Adrenal gland (tissue), 5 donors: ENCODE data around the gene SLC14A1.

Source experiments
- CTCF ChIP-seq, 6 experiments: fragments of 450-650 bp in 4 of 6; fragments of 200-600 bp in 2 of 6; sonication (generic) in 1 of 6; IDR thresholded peaks; 1 replicate in 5 of 6; 2 replicates in 1 of 6; pipeline versions ENCODE4 v1.5.1 to v1.8.0; 2016 to 2021; ENCODE audit warnings: antibody characterized with exemption in 6 of 6, mild to moderate bottlenecking in 2 of 6, moderate library complexity in 1 of 6
- POLR2A ChIP-seq, 2 donors: fragments of 450-650 bp; IDR thresholded peaks; one replicate each; pipeline ENCODE4 v1.6.1; 2017; ENCODE audit warnings: antibody characterized with exemption in 2 of 2, mild to moderate bottlenecking in 2 of 2, moderate library complexity in 1 of 2
- donor health status: DM: no; HTN: no; CAD: no.

DNA sequence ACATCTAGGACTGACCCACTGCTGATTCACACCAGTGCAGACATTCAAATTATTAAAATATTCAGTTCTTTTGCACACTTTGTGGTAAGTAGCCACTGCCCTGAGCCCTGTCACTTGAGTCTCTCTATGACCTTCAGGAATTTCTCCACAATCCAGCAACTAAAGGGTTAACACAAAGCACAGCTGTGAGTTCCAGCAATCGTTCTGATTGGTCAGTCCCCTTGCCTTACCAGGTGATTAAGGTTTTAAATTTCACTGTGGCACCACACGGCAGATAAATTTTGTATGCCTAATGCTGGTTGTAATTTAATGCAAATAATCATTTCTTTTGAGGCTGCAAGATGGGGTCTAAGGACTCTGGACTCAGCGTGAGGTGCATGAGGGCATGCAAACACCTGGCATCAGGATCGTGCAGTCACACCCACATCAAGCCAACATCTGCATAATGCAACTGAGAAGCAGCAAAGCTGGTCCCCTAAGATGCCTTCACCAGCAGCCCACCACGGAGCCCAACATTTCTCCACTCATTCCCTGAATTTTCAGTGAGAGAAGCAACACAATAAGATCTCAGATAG, 36.6 kb downstream of the SLC14A1 start:
- TF ChIP-seq POLR2A (IDR thresholded peaks at IDR 0.05): no peak
- TF ChIP-seq CTCF (IDR thresholded peaks at IDR 0.05): no peak
